Panc1 (cell line): ENCODE data around the gene CLPTM1. TPM values are rescaled to one million over a fixed set of nuclear protein-coding genes. Genes with fewer than 3 reads are reported as not detected.

ENCODE experiments used
- ATAC-seq: fragments of 200-7000 bp; cut with Tn5 transposase; 2 replicates; pipeline ENCODE4 v1.9.1; 2020; ENCODE audit warnings: mild to moderate bottlenecking, moderate library complexity
- BruUV-seq: library from RNA; stranded (reverse); fragments of 400-500 nt; replicated peaks from 2 replicates; lab custom pipeline; 2021; lab: Mats Ljungman, UMichigan
- CTCF ChIA-PET: fragments of 300-600 bp; sonication (Branson Sonifier 250); formaldehyde crosslinking; loops from one replicate; lab custom pipeline; 2022; ENCODE audit warnings: antibody characterized with exemption; lab: Charles Lee
- POLR2A ChIA-PET: fragments of 300-600 bp; sonication (Branson Sonifier 250); formaldehyde crosslinking; loops from one replicate; lab custom pipeline; 2022; ENCODE audit warnings: antibody characterized with exemption; lab: Charles Lee
- DNase-seq: peaks from one replicate; pipeline ENCODE4 v3.0.0-alpha.2; 2010; ENCODE audit warnings: low read depth, low spot score
- H3K27ac ChIP-seq: 2 replicates; pipeline ENCODE4 v1.5.1; 2011; ENCODE audit warnings: mild to moderate bottlenecking, low read length, inconsistent platforms
- H3K27me3 ChIP-seq: fragments of 200-500 bp; sonication (Bioruptor generic); 2 replicates; pipeline ENCODE4 v1.6.0; 2014; ENCODE audit warnings: low read length, inconsistent platforms; ENCODE audit not compliant: control insufficient read depth, insufficient read depth
- H3K36me3 ChIP-seq: fragments of 200-500 bp; sonication (Bioruptor generic); 2 replicates; pipeline ENCODE4 v1.5.1; 2014; ENCODE audit warnings: inconsistent platforms, mild to moderate bottlenecking, low read length, moderate library complexity; ENCODE audit not compliant: control insufficient read depth, insufficient read depth
- H3K4me1 ChIP-seq: 2 replicates; pipeline ENCODE4 v1.5.1; 2011; ENCODE audit warnings: inconsistent platforms, mild to moderate bottlenecking, low read length, moderate library complexity; ENCODE audit not compliant: control insufficient read depth, insufficient read depth
- H3K4me3 ChIP-seq, 2 experiments: 2 replicates each; pipeline ENCODE4 v1.5.1; 2011 to 2012; ENCODE audit warnings: low read depth in 2 of 2, low read length in 2 of 2, mild to moderate bottlenecking in 2 of 2, inconsistent platforms in 1 of 2, moderate library complexity in 1 of 2
- H3K9me3 ChIP-seq: fragments of 200-500 bp; sonication (Bioruptor generic); 2 replicates; pipeline ENCODE4 v1.5.1; 2014; ENCODE audit warnings: low read depth, mild to moderate bottlenecking, inconsistent platforms, low read length, moderate library complexity; ENCODE audit not compliant: control insufficient read depth, insufficient read depth
- CTCF ChIP-seq: fragments of 450-650 bp; IDR thresholded peaks from 2 replicates; pipeline ENCODE4 v1.5.1; 2017; ENCODE audit warnings: mild to moderate bottlenecking
- POLR2AphosphoS5 ChIP-seq: IDR thresholded peaks from 2 replicates; pipeline ENCODE4 v1.6.1; 2012; ENCODE audit warnings: mild to moderate bottlenecking, low read depth, low read length, moderate library complexity
- REST ChIP-seq, 2 experiments: IDR thresholded peaks; 2 replicates each; pipeline ENCODE4 v1.6.1; 2011 to 2012; ENCODE audit warnings: low read depth in 2 of 2, control low read depth in 1 of 2, low read length in 1 of 2, mild to moderate bottlenecking in 1 of 2, moderate library complexity in 1 of 2; ENCODE audit not compliant: insufficient read depth in 1 of 2
- SIN3A ChIP-seq: IDR thresholded peaks from 2 replicates; pipeline ENCODE4 v1.6.1; 2012; ENCODE audit warnings: low read depth, mild to moderate bottlenecking, low read length, moderate library complexity, borderline replicate concordance; ENCODE audit not compliant: insufficient read depth
- TCF7L2 ChIP-seq: IDR thresholded peaks from 2 replicates; pipeline ENCODE4 v1.6.1; 2011; ENCODE audit warnings: mild to moderate bottlenecking, low read depth, low read length, inconsistent platforms
- in situ Hi-C: cut with HindIII; loops from 2 replicates; pipeline ENCODE4 v1.10.0; 2016; ENCODE audit warnings: low sequenced_read_pairs, low pct_unique_long_range_greater_than_20kb
- intact Hi-C: fragments of 100-400 bp; cut with micrococcal nuclease; formaldehyde crosslinking; loops from one replicate; pipeline ENCODE4 v1.10.0; 2022; ENCODE audit not compliant: unreplicated experiment
- total RNA-seq: library from RNA; stranded (reverse); gene quantifications from one replicate; pipeline ENCODE4 v1.2.1, GENCODE V29; 2021; ENCODE audit not compliant: unreplicated experiment

Gene CLPTM1
- total RNA-seq, 1 experiment from 2014 or later: 98.4 TPM

DNA sequence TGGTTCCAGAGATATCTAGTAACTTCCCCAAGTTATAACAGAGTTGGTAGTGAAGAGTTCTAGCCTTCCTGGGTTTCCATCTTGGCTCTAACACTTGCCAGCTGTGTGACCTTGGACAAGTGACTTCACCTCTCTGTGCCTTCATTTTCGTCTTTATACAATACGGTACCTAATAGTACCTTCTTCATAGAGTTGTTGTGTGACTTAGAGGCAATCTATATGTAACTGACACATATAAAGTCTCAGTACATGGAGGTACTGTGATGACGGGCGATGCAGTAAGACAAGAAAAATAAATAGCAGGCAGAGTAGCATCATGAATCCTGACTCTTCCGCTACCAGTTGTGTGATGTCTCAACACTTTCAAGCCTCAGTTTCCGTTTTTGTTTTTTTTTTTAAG is 75.6 kb downstream of the CLPTM1 start:
- Histone ChIP-seq H3K4me1 (no peaks in the 10 kb centered on the region), H3K9me3 (no peaks in the 10 kb centered on the region), H3K36me3 (no peaks in the 10 kb centered on the region), H3K27me3 (no peaks in the 10 kb centered on the region), H3K27ac (no peak overlapping the region), H3K4me3 (no peak overlapping the region)
- CTCF ChIA-PET: no interaction called here
- intact Hi-C loops (no loop called here), in situ Hi-C loops (no loop called here)
- POLR2A ChIA-PET: interaction anchor here (0.5 kb wide), 1 partner anchor 187 kb away, joined by 3 read pairs; no protein-coding TSS in a partner anchor
- BruUV-seq: no TSS peak
- no peak for DNase-seq
- ATAC-seq: no peak
- TF ChIP-seq SIN3A (no peak), CTCF (no peak), POLR2AphosphoS5 (no peak), TCF7L2 (no peak), REST (IDR thresholded peaks at IDR 0.05; ENCODE audit: insufficient read depth in 1 of 2, low read depth in 2 of 2, low read length in 1 of 2) (no peak)

DNA sequence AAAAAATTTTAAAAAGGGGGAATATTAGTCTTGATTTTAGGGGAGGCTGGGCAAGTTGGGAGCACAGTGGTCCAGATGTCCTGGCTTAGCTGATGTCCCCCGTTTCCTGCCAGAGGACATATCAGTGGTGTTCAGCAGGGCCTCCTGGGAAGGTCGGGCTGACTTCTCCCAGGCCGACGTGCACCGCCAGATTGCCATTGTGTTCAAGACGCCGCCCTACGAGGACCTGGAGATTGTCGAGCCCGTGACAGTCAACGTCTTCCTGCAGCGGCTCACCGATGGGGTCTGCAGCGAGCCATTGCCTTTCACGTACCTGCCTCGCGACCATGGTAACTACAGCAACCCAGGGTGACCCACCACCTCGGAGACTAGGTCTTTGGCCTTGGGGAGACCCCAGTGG is 77.2 kb downstream of the CLPTM1 start:
- in situ Hi-C loops: no loop called here
- no peak overlapping the region for H3K27ac ChIP-seq
- ATAC-seq: no peak
- no TSS peak for BruUV-seq
- no peaks in the 10 kb centered on the region for H3K4me1 ChIP-seq
- TF ChIP-seq TCF7L2 (no peak), CTCF (no peak), POLR2AphosphoS5 (no peak), REST (IDR thresholded peaks at IDR 0.05; ENCODE audit: insufficient read depth in 1 of 2, low read depth in 2 of 2, low read length in 1 of 2) (no peak), SIN3A (no peak)
- H3K27me3 ChIP-seq: no peaks in the 10 kb centered on the region
- no peaks in the 10 kb centered on the region for H3K36me3 ChIP-seq
- CTCF ChIA-PET: no interaction called here
- POLR2A ChIA-PET: no interaction called here
- intact Hi-C loops: no loop called here
- DNase-seq: no peak
- H3K9me3 ChIP-seq: no peaks in the 10 kb centered on the region
- H3K4me3 ChIP-seq: no peak overlapping the region
